ENCODE data around the gene CHCHD6.

Gene CHCHD6

GRCh38 chr3:126931806-126932187 lies 227.8 kb downstream of the CHCHD6 start:
- Histone ChIP-seq H3K27ac (no peak overlapping the region), H3K9me3 (no peaks in the 10 kb centered on the region), H3K4me3 (no peak overlapping the region), H3K4me1 (peaks cover 0 to 15% (median 9%) of the 10 kb centered on the region in 4 donors), H3K36me3 (no peaks in the 10 kb centered on the region), H3K27me3 (no peaks in the 10 kb centered on the region)
- peak; percentile 7 to 55 for DNase-seq
- TF ChIP-seq CTCF (IDR thresholded peaks at IDR 0.05): no peak
- intact Hi-C loops (cut with DNase I; ENCODE audit: low total_unique reads): no loop called here

- intact Hi-C loops (cut with DNase I; ENCODE audit: low total_unique reads): no loop called here
- Histone ChIP-seq H3K4me3 (no peak overlapping the region), H3K4me1 (peaks cover 0 to 14% (median 5%) of the 10 kb centered on the region in 4 donors), H3K36me3 (no peaks in the 10 kb centered on the region), H3K9me3 (no peaks in the 10 kb centered on the region), H3K27me3 (no peaks in the 10 kb centered on the region), H3K27ac (no peak overlapping the region)
- TF ChIP-seq CTCF (IDR thresholded peaks at IDR 0.05): no peak
- DNase-seq: peak; percentile 19 to 64
Measured at GRCh38 chr3:126932188-126932931, 228.3 kb downstream of the CHCHD6 start.

DNA sequence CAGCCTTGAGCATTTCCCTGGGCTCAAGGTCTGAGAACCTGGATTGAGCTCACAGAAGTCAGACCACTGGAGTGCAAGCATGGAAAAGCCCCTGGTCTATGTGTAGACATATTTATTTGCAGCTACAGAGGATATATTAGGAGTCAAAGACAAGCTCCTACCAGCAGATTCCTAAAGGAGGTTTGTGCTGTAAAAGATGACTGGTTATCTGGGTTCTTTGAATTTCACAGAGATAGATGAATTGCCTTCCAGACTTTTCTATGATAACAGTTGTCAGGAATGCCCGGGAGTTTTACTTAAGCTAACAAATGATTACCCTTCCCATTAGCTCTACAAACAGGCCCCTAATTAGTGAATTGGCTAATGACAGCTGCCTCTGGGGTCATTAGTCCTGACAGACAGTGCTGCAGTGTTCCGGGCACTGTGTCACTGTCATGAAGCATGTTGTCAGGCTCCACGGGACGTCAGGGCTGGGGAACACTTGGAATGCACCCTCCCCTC lies 230.0 kb downstream of the CHCHD6 start:
- H3K4me3 ChIP-seq: no peak overlapping the region
- no peak overlapping the region for H3K27ac ChIP-seq
- DNase-seq: peak; percentile 8 to 33
- no peak for TF ChIP-seq CTCF (IDR thresholded peaks at IDR 0.05)
- no peaks in the 10 kb centered on the region for H3K36me3 ChIP-seq
- H3K27me3 ChIP-seq: no peaks in the 10 kb centered on the region
- intact Hi-C loops (cut with DNase I; ENCODE audit: low total_unique reads): no loop called here
- peaks cover 0 to 14% (median 2%) of the 10 kb centered on the region in 4 donors for H3K4me1 ChIP-seq
- no peaks in the 10 kb centered on the region for H3K9me3 ChIP-seq

- intact Hi-C loops (cut with DNase I; ENCODE audit: low total_unique reads): no loop called here
- Histone ChIP-seq H3K4me3 (no peak overlapping the region), H3K4me1 (peaks cover 0 to 14% (median 2%) of the 10 kb centered on the region in 4 donors), H3K27me3 (no peaks in the 10 kb centered on the region), H3K36me3 (no peaks in the 10 kb centered on the region), H3K27ac (no peak overlapping the region), H3K9me3 (no peaks in the 10 kb centered on the region)
- no peak for TF ChIP-seq CTCF (IDR thresholded peaks at IDR 0.05)
- peak; percentile 5 to 24 for DNase-seq
Measured at GRCh38 chr3:126934991-126935390, 231.0 kb downstream of the CHCHD6 start.

DNA sequence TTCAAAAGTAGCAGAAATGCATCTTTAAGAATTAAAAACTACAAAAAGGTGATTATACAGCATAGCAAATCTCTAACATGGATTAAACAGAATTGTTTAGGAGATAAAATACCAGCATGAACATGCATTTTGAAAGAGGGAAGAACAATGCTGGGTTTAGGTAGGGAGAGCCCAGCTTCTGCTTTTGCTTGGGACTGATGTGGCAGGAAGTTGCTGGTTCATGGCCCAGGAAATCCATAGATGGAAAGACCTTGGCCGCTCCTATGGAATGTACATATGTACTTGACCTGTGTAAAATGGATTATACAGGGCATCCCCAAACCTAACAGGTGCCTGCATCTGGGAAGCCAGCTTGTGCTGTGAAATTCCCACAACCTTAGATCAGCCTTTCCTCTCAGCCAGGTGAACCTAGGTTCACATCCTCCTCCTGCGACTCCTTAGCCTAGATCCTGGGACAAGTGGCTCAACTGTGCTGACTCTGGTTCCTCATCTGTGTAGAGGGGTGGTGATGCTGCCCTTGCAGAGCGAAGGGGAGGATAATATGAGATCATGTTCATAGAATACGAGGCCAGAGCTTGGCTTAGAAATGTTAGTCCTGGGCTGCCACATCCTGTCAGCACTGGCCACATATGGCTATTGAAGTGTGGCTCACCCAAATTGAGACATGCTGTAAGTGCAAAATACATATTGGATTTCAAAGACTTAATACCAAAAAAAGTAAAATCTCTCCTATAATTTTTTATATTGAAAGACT lies 231.9 kb downstream of the CHCHD6 start:
- peak; percentile 12 to 25 for DNase-seq
- TF ChIP-seq CTCF (IDR thresholded peaks at IDR 0.05): no peak
- intact Hi-C loops (cut with DNase I; ENCODE audit: low total_unique reads): no loop called here
- Histone ChIP-seq H3K4me1 (peaks cover 0 to 14% (median 2%) of the 10 kb centered on the region in 4 donors), H3K27ac (no peak overlapping the region), H3K27me3 (no peaks in the 10 kb centered on the region), H3K9me3 (no peaks in the 10 kb centered on the region), H3K36me3 (no peaks in the 10 kb centered on the region), H3K4me3 (no peak overlapping the region)
